Measurements from ENCODE around the gene PDGFB. TPM values are rescaled to one million over a fixed set of nuclear protein-coding genes. Genes with fewer than 3 reads are reported as not detected.

The PDGFB gene
- total and polyA plus RNA-seq, 5 donors from 2014 or later = 0.63 to 6.3 (median 4.3) TPM

GRCh38 chr22:39251762-39252460 lies 7.1 kb upstream of the PDGFB start:
- Mint-ChIP-seq H3K9me3 (peaks cover 0 to 2% (median 0%) of the 10 kb centered on the region in 7 donors), H3K36me3 (no peaks in the 10 kb centered on the region), H3K4me3 (peak overlapping the region in 1 of 4 donors; percentile 35), H3K27ac (peak overlapping the region in 1 of 3 donors; percentile 72), H3K4me1 (peaks cover 0 to 23% (median 2%) of the 10 kb centered on the region in 4 donors), H3K27me3 (peaks cover 28% of the 10 kb centered on the region)
- no peaks in the 10 kb centered on the region for H3K9me3 ChIP-seq (ENCODE audit: control insufficient read depth in 2 of 2, low read length in 2 of 2)
- H3K36me3 ChIP-seq (ENCODE audit: control insufficient read depth, insufficient read depth, low read length) = no peaks in the 10 kb centered on the region
- peaks cover 4% of the 10 kb centered on the region for H3K27me3 ChIP-seq (ENCODE audit: control insufficient read depth, insufficient read depth, low read length)
- no peak overlapping the region for H3K4me3 ChIP-seq (ENCODE audit: low read depth, low read length)
- H3K27ac ChIP-seq (ENCODE audit: insufficient read depth, low read length, poor library complexity, severe bottlenecking) = no peak overlapping the region
- H3K4me1 ChIP-seq (ENCODE audit: control insufficient read depth, insufficient read depth, low read length, poor library complexity, severe bottlenecking) = peaks cover 26% of the 10 kb centered on the region
- ATAC-seq (ENCODE audit: low read depth in 2 of 2) (no peak), DNase-seq (no peak)

- Histone ChIP-seq H3K9me3 (ENCODE audit: control insufficient read depth in 2 of 2, low read length in 2 of 2) (no peaks in the 10 kb centered on the region), H3K36me3 (ENCODE audit: control insufficient read depth, insufficient read depth, low read length) (no peaks in the 10 kb centered on the region), H3K4me1 (ENCODE audit: control insufficient read depth, insufficient read depth, low read length, poor library complexity, severe bottlenecking) (peaks cover 26% of the 10 kb centered on the region), H3K27ac (ENCODE audit: insufficient read depth, low read length, poor library complexity, severe bottlenecking) (no peak overlapping the region), H3K4me3 (ENCODE audit: low read depth, low read length) (no peak overlapping the region), H3K27me3 (ENCODE audit: control insufficient read depth, insufficient read depth, low read length) (peaks cover 4% of the 10 kb centered on the region)
- H3K4me3 Mint-ChIP-seq = no peak overlapping the region
- DNase-seq = no peak
- peaks cover 0 to 30% (median 2%) of the 10 kb centered on the region in 4 donors for H3K4me1 Mint-ChIP-seq
- peaks cover 39% of the 10 kb centered on the region for H3K27me3 Mint-ChIP-seq
- ATAC-seq (ENCODE audit: low read depth in 2 of 2) = no peak
- no peaks in the 10 kb centered on the region for H3K36me3 Mint-ChIP-seq
- H3K27ac Mint-ChIP-seq = peak overlapping the region in 2 of 3 donors; percentile 60 to 80
- H3K9me3 Mint-ChIP-seq = peaks cover 0 to 2% (median 0%) of the 10 kb centered on the region in 7 donors
These were observed 6.1 kb upstream of the PDGFB start for GRCh38 chr22:39250838-39251237.

GRCh38 chr22:39250131-39250530 lies 5.3 kb upstream of the PDGFB start:
- Mint-ChIP-seq H3K36me3 (no peaks in the 10 kb centered on the region), H3K27me3 (peaks cover 42% of the 10 kb centered on the region), H3K27ac (no peak overlapping the region), H3K4me3 (no peak overlapping the region), H3K4me1 (peaks cover 0 to 31% (median 2%) of the 10 kb centered on the region in 4 donors), H3K9me3 (peaks cover 0 to 4% (median 0%) of the 10 kb centered on the region in 7 donors)
- Histone ChIP-seq H3K4me3 (ENCODE audit: low read depth, low read length) (no peak overlapping the region), H3K27ac (ENCODE audit: insufficient read depth, low read length, poor library complexity, severe bottlenecking) (no peak overlapping the region), H3K4me1 (ENCODE audit: control insufficient read depth, insufficient read depth, low read length, poor library complexity, severe bottlenecking) (peaks cover 26% of the 10 kb centered on the region), H3K9me3 (ENCODE audit: control insufficient read depth in 2 of 2, low read length in 2 of 2) (no peaks in the 10 kb centered on the region), H3K36me3 (ENCODE audit: control insufficient read depth, insufficient read depth, low read length) (no peaks in the 10 kb centered on the region), H3K27me3 (ENCODE audit: control insufficient read depth, insufficient read depth, low read length) (peaks cover 8% of the 10 kb centered on the region)
- ATAC-seq (ENCODE audit: low read depth in 2 of 2) = no peak
- no peak for DNase-seq

GRCh38 chr22:39249086-39249704 lies 4.4 kb upstream of the PDGFB start:
- Mint-ChIP-seq H3K36me3 (no peaks in the 10 kb centered on the region), H3K27ac (no peak overlapping the region), H3K4me1 (peaks cover 0 to 28% (median under 1%) of the 10 kb centered on the region in 4 donors), H3K27me3 (peaks cover 42% of the 10 kb centered on the region), H3K4me3 (no peak overlapping the region), H3K9me3 (peaks cover 0 to 4% (median 0%) of the 10 kb centered on the region in 7 donors)
- no peak for DNase-seq
- Histone ChIP-seq H3K27ac (ENCODE audit: insufficient read depth, low read length, poor library complexity, severe bottlenecking) (no peak overlapping the region), H3K4me3 (ENCODE audit: low read depth, low read length) (no peak overlapping the region), H3K9me3 (ENCODE audit: control insufficient read depth in 2 of 2, low read length in 2 of 2) (no peaks in the 10 kb centered on the region), H3K4me1 (ENCODE audit: control insufficient read depth, insufficient read depth, low read length, poor library complexity, severe bottlenecking) (peaks cover 22% of the 10 kb centered on the region), H3K36me3 (ENCODE audit: control insufficient read depth, insufficient read depth, low read length) (no peaks in the 10 kb centered on the region), H3K27me3 (ENCODE audit: control insufficient read depth, insufficient read depth, low read length) (peaks cover 9% of the 10 kb centered on the region)
- ATAC-seq (ENCODE audit: low read depth in 2 of 2) = no peak

- H3K27me3 ChIP-seq (ENCODE audit: control insufficient read depth, insufficient read depth, low read length) = peaks cover 9% of the 10 kb centered on the region
- no peaks in the 10 kb centered on the region for H3K36me3 Mint-ChIP-seq
- H3K9me3 ChIP-seq (ENCODE audit: control insufficient read depth in 2 of 2, low read length in 2 of 2) = no peaks in the 10 kb centered on the region
- no peaks in the 10 kb centered on the region for H3K36me3 ChIP-seq (ENCODE audit: control insufficient read depth, insufficient read depth, low read length)
- ATAC-seq (ENCODE audit: low read depth in 2 of 2) (no peak), DNase-seq (no peak)
- peaks cover 0 to 31% (median under 1%) of the 10 kb centered on the region in 4 donors for H3K4me1 Mint-ChIP-seq
- H3K27ac Mint-ChIP-seq = no peak overlapping the region
- peaks cover 0 to 4% (median 0%) of the 10 kb centered on the region in 7 donors for H3K9me3 Mint-ChIP-seq
- no peak overlapping the region for H3K4me3 ChIP-seq (ENCODE audit: low read depth, low read length)
- H3K4me1 ChIP-seq (ENCODE audit: control insufficient read depth, insufficient read depth, low read length, poor library complexity, severe bottlenecking) = peaks cover 15% of the 10 kb centered on the region
- no peak overlapping the region for H3K27ac ChIP-seq (ENCODE audit: insufficient read depth, low read length, poor library complexity, severe bottlenecking)
- H3K4me3 Mint-ChIP-seq = no peak overlapping the region
- peaks cover 42% of the 10 kb centered on the region for H3K27me3 Mint-ChIP-seq
These were observed 3.5 kb upstream of the PDGFB start for GRCh38 chr22:39248254-39248653.

DNA sequence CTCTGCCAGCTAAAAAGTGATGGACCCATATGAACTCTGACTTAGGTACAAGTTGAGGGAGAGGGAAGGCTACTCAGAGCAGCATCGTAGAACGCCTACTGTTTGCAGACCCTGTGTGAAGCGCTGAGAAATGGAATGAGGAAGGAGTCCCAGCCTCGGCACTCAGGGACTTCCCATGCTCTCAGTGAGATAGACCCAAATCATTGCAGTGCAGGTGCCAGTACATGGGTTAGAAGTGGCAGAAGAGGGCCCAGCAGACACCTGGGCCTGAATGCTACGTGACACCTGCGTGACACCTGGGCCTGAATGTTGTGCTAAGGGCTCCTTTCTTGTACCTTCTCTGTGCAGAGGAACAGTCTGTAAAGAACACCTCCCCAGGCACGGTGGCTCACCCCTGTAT lies 2.6 kb upstream of the PDGFB start:
- H3K9me3 Mint-ChIP-seq = peaks cover 0 to 2% (median 0%) of the 10 kb centered on the region in 7 donors
- Histone ChIP-seq H3K27ac (ENCODE audit: insufficient read depth, low read length, poor library complexity, severe bottlenecking) (no peak overlapping the region), H3K9me3 (ENCODE audit: control insufficient read depth in 2 of 2, low read length in 2 of 2) (no peaks in the 10 kb centered on the region), H3K4me3 (ENCODE audit: low read depth, low read length) (no peak overlapping the region), H3K4me1 (ENCODE audit: control insufficient read depth, insufficient read depth, low read length, poor library complexity, severe bottlenecking) (peaks cover 17% of the 10 kb centered on the region), H3K27me3 (ENCODE audit: control insufficient read depth, insufficient read depth, low read length) (peaks cover 9% of the 10 kb centered on the region), H3K36me3 (ENCODE audit: control insufficient read depth, insufficient read depth, low read length) (no peaks in the 10 kb centered on the region)
- H3K4me3 Mint-ChIP-seq = no peak overlapping the region
- ATAC-seq (ENCODE audit: low read depth in 2 of 2) = no peak
- peaks cover 38% of the 10 kb centered on the region for H3K27me3 Mint-ChIP-seq
- H3K4me1 Mint-ChIP-seq = peaks cover 0 to 27% (median 2%) of the 10 kb centered on the region in 4 donors
- DNase-seq = no peak
- H3K36me3 Mint-ChIP-seq = no peaks in the 10 kb centered on the region
- H3K27ac Mint-ChIP-seq = peak overlapping the region in 1 of 3 donors; percentile 1

GRCh38 chr22:39246690-39247332 lies 2.0 kb upstream of the PDGFB start:
- peak overlapping the region in 2 of 4 donors; percentile 60 to 64 for H3K4me3 Mint-ChIP-seq
- peaks cover 18% of the 10 kb centered on the region for H3K4me1 ChIP-seq (ENCODE audit: control insufficient read depth, insufficient read depth, low read length, poor library complexity, severe bottlenecking)
- DNase-seq (no peak), ATAC-seq (ENCODE audit: low read depth in 2 of 2) (no peak)
- peak overlapping the region; percentile 1 to 80 (median 53) for H3K27ac Mint-ChIP-seq
- no peaks in the 10 kb centered on the region for H3K9me3 ChIP-seq (ENCODE audit: control insufficient read depth in 2 of 2, low read length in 2 of 2)
- H3K27ac ChIP-seq (ENCODE audit: insufficient read depth, low read length, poor library complexity, severe bottlenecking) = no peak overlapping the region
- H3K4me1 Mint-ChIP-seq = peaks cover 0 to 27% (median 2%) of the 10 kb centered on the region in 4 donors
- H3K27me3 ChIP-seq (ENCODE audit: control insufficient read depth, insufficient read depth, low read length) = peaks cover 9% of the 10 kb centered on the region
- H3K4me3 ChIP-seq (ENCODE audit: low read depth, low read length) = no peak overlapping the region
- peaks cover 0 to 2% (median 0%) of the 10 kb centered on the region in 7 donors for H3K9me3 Mint-ChIP-seq
- peaks cover 38% of the 10 kb centered on the region for H3K27me3 Mint-ChIP-seq
- no peaks in the 10 kb centered on the region for H3K36me3 Mint-ChIP-seq
- H3K36me3 ChIP-seq (ENCODE audit: control insufficient read depth, insufficient read depth, low read length) = no peaks in the 10 kb centered on the region

All from CD4-positive, CD25-positive, alpha-beta regulatory T cell (primary cell).